Activated CD4-positive, alpha-beta T cell treated with anti-CD3 and anti-CD28 coated beads for 1 hour (primary cell): ENCODE measurements around the gene IL20RA.
"Not testable (repeated sequence)": the region's sequence is repeated elsewhere in the genome, so short reads cannot be mapped to it uniquely, and the experiment has no call there.

Experiments
- DNase-seq: peaks from one replicate; pipeline ENCODE4 v3.0.0-alpha.2; 2020

The IL20RA gene

GRCh38 chr6:137006056-137006455, 38.7 kb downstream of the IL20RA start:
- DNase-seq: no peak

GRCh38 chr6:137005073-137005472, 39.7 kb downstream of the IL20RA start:
- DNase-seq: no peak

DNA sequence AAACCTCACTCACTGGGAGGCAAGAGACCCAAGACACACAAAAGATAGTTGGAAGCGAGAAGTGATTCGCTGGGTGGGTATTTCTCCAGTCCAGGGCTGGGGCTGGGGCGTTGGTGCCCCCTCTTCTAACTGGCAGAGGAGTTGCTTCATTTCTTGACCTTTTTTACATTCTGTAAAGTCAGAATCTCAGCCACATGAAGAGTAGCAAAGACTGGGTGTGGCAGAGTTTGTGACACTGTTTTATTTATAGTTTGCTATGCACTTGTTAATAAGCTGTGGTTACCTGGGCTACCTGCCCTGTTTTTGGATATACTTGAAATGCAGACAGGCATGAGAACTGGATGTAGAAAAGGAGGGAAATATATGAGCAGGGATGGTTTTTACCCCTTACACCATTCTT, 42.3 kb downstream of the IL20RA start:
- no peak for DNase-seq

- DNase-seq: no peak
Observed at GRCh38 chr6:137001977-137002302, 42.8 kb downstream of the IL20RA start.

GRCh38 chr6:137001299-137001976, 43.3 kb downstream of the IL20RA start:
- DNase-seq: no peak

DNA sequence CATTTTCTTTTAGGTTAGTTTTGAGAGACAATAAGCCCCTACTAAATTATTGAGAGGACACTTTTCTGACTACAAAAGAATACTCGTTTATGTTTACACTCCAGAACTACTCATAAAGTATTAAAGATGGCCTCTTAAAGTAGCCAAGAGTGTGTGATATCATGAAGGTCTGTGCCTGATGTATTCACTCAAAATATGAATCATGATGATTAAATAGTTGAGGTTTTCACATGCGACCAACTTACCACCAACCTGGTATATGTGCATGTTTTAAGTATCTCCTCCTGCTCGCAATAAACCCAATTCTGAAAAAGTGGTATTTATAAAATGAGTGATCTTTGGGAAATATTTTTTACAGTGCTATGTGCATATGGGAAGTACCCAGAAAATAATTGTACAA, 43.9 kb downstream of the IL20RA start:
- no peak for DNase-seq

GRCh38 chr6:136995521-136995920, 49.2 kb downstream of the IL20RA start:
- no peak for DNase-seq

- no peak for DNase-seq
Observed at GRCh38 chr6:136994782-136995181, 50.0 kb downstream of the IL20RA start.

DNA sequence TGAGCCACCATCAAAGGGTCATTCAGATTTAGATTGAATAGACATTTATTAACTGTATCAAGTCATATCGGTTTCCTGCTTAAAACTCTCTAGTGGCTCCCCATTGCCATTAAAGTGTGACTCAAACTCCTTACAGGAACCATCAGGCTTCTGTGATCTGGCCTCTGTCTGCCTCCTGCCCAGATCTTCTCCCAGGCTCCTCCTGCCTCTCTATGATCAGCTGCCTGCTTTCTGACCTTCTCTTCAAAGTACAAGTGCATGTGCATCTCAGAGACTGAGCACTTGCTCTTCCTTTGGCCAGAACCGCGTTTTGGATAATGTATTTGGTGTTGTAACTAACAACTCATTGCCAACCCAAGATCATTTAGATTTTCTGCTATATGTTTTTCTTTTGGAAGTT, 52.7 kb downstream of the IL20RA start:
- no peak for DNase-seq

- no peak for DNase-seq
Observed at GRCh38 chr6:136991646-136992045, 53.1 kb downstream of the IL20RA start.

DNA sequence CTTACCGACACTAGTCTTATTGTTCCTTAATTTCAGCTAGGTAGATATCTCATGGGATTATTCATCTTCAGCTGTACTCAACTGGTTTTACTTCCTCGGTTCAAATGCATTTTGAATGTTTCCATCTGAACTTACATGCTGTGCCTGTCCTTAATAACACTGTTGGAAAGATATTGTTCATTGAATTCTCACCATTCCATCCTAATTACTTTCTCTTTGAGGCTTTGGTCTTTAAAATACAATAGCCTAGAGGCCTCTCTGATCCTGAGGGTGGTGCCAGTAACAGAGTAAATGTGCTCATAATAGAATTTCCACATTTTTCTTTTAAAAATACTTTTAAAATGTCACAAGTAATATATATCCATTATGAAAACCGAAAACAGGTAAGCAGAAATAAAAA, 54.0 kb downstream of the IL20RA start:
- DNase-seq: no peak

DNA sequence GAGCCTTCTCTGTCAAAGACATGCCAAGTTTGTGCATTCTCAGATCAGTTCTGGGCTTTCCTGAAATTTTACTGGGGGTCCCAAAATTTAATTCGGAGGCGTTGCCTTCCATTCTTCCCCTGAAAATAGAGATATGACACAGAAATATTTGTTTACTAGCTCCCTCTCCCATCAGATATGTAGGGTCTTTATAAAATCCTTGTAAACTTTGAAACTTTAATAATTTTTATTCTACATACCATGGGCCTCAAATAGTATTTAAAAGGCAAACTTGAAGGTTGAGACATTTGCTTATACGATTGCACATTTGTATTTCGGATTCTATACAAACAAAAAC, 54.6 kb downstream of the IL20RA start:
- no peak for DNase-seq

DNA sequence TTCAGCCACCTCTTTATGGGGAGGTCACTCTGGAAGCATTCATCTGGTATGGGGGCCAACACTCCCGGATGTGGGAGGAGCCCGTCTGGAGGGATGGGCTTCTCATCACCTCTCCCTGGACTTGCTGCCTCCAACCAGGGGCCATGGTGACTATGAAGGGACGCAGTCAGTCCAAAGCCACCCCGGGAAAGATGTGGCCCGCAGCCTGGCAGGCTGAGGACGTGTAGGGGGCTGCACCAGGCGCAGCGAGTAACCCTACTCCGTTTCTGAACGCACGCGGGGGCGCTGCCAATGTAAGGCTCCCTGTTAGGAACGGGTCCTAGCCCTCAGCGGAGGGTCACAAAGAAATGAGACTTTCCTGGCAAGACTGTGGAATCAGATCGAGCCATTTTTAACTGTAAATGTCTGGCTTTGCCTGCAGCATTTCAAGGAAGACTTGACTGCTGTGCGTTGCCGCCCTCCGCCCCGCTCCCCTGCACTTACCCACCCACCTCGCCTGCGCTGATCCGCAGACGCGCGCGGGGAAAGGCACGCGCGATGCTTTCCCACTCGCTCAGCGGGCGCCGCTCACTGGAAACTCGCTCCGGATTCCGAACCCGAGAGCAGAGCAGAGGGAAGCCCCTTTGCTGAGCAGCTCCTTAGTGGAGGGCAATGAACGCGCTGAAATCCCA, 55.1 kb downstream of the IL20RA start:
- no peak for DNase-seq

- DNase-seq: no peak
Observed at GRCh38 chr6:136987526-136987925, 57.2 kb downstream of the IL20RA start.

GRCh38 chr6:136985502-136985901, 59.3 kb downstream of the IL20RA start:
- no peak for DNase-seq

- no peak for DNase-seq
Observed at GRCh38 chr6:136984578-136984977, 60.2 kb downstream of the IL20RA start.

GRCh38 chr6:136983687-136984086, 61.1 kb downstream of the IL20RA start:
- no peak for DNase-seq

- DNase-seq: no peak
Observed at GRCh38 chr6:136982928-136983327, 61.8 kb downstream of the IL20RA start.

DNA sequence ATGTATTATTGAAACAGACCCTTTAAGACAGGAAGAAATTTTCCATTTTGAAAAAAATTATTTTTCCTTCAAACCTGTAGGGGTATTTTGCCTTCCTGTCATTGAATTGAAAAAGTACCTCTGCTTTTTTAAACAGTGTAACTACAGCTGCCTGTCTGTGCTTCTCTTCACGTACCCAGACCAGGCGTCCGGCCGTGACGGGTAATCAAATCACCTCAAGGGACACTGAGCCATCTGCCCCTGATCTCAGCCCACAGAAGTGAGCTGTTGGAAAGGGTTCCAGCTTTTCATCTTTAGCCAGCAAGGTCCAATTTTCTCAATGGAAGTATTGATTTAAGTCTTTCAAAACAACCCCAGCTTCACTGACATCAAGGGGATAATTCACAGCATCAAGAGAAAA, 64.7 kb downstream of the IL20RA start:
- DNase-seq: no peak

DNA sequence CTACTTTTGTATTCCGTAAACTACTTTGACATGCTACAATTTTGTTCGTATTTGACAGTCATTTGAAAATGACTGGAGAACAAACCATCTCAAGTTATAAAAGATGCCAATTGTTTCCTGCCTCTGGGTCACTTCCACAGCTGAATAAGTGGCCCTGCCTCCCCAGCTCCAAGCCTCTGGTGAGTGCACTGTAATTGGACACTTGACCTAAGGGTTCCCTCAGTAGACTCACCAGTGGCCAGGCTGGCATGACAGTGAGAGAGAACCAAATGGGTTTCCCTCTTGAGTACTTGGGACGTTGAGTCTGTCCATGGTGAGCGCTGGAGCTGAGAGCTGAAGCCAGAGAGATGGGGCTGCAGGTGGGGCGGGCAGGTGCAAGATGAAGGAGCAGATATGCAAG, 65.6 kb downstream of the IL20RA start:
- no peak for DNase-seq

GRCh38 chr6:136977075-136977474, 67.7 kb downstream of the IL20RA start:
- no peak for DNase-seq

GRCh38 chr6:136975089-136975715, 69.6 kb downstream of the IL20RA start:
- DNase-seq: no peak

DNA sequence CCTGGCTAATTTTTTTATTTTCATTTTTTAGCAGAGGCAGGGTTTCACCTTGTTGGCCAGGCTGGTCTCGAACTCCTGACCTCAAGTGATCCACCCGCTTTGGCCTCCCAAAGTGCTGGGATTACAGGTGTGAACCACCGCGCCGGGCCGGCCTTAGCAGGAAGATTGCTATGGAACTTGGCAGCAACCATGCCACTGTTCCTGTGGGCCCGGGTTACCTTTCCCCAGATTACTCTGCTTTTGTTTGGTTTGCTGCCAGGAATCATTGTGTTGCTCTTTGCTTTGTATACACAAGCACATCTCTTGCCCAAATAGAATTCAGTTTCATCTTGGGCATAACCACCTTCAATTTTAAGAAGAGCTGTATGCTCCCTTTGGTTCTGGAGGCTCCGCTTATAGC, 71.0 kb downstream of the IL20RA start:
- not testable (repeated sequence) for DNase-seq

DNA sequence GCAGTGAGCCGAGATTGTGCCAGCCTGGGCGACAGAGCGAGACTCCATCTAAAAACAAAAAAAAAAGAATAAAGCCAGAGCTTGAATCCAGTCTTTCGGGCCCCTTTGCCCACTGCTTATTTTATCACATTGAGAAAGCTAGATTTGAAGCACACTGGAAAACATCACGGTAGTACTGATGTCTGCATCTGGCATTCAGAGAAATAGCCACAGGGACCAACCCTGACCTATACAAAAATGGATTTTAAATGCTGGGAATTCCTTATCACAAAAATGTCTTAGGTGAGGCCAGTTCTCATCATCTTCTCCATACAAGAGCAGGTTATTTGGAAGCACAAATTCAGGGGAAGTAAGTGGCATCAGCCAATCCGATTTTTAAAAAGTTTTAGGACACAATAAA, 73.2 kb downstream of the IL20RA start:
- DNase-seq: no peak

DNA sequence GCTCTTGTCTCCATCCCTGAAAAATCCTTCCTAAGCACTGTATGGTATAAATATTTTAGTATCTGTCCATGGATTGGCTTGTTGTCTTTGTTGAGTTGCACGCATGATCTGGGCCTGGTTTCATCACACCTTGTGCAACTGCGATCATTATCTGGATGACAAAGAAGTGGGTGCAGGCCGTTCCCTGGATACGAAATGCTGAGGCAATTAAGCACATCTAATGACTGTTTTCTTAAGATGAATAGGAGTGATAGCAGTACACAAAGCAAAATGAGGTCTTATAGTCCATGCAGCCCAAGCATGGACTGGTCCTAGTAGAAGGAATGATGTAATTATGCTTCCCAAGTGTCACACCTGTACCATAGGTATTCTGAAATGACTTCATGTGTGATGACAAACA, 74.8 kb downstream of the IL20RA start:
- DNase-seq: no peak
